Prostate gland (tissue), 2 donors: ENCODE results near the gene HIVEP2.

Experiments used
- POLR2A ChIP-seq: fragments of 450-650 bp; IDR thresholded peaks from one replicate; pipeline ENCODE4 v1.6.1; 2016; ENCODE audit warnings: antibody characterized with exemption, mild to moderate bottlenecking
- POLR2AphosphoS5 ChIP-seq: sonication (generic); formaldehyde crosslinking; IDR thresholded peaks from one replicate; pipeline ENCODE4 v1.6.1; 2017; ENCODE audit warnings: antibody characterized with exemption
- TF ChIP-seq, protein P1 (sequence below), 4 experiments: fragments of 200-600 bp in 2 of 4; fragments of 450-650 bp in 2 of 4; sonication (generic) in 2 of 4; IDR thresholded peaks; 1 replicate in 3 of 4; 2 replicates in 1 of 4; pipeline ENCODE4 v1.5.1; 2016 to 2019; ENCODE audit warnings: antibody characterized with exemption in 4 of 4, mild to moderate bottlenecking in 2 of 4, moderate library complexity in 2 of 4

DNA sequence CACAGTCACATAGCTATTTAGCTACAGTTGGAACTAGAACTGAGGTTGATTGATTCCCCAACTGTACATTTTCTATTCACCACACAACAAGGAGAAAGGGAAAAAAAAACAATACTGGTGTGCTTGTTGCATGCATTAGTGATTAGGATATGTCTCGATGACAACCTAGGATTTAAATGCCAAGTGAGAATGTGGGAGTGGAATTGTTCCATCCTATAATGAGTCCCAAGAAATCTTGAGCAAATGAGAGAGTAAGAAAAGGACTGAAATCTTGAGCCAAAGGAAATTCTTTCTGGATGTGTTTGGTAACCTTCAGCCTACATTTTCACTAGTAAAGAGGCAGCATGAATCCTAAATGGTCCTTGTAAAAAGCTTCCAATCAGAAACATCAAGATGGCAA, 232.7 kb downstream of the HIVEP2 start:
- TF ChIP-seq, protein P1, sequence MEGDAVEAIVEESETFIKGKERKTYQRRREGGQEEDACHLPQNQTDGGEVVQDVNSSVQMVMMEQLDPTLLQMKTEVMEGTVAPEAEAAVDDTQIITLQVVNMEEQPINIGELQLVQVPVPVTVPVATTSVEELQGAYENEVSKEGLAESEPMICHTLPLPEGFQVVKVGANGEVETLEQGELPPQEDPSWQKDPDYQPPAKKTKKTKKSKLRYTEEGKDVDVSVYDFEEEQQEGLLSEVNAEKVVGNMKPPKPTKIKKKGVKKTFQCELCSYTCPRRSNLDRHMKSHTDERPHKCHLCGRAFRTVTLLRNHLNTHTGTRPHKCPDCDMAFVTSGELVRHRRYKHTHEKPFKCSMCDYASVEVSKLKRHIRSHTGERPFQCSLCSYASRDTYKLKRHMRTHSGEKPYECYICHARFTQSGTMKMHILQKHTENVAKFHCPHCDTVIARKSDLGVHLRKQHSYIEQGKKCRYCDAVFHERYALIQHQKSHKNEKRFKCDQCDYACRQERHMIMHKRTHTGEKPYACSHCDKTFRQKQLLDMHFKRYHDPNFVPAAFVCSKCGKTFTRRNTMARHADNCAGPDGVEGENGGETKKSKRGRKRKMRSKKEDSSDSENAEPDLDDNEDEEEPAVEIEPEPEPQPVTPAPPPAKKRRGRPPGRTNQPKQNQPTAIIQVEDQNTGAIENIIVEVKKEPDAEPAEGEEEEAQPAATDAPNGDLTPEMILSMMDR (IDR thresholded peaks at IDR 0.05): no peak
- TF ChIP-seq POLR2AphosphoS5 (no peak), POLR2A (no peak)
